Cardiac fibroblast (primary cell): ENCODE data around the gene CKS1B.
"Not testable (repeated sequence)": the region's sequence is repeated elsewhere in the genome, so short reads cannot be mapped to it uniquely, and the experiment has no call there.

Experiments
- DNase-seq, 2 donors: peaks; one replicate each; pipeline versions ENCODE4 v3.0.0 to v3.0.0-alpha.2; 2010; ENCODE audit warnings: low read depth in 2 of 2
- H3K4me3 ChIP-seq, 2 donors: replicated peaks in 1 of 2; 1 replicate in 1 of 2; 2 replicates in 1 of 2; pipeline ENCODE4 v1.5.1; 2011; ENCODE audit warnings: low read depth in 2 of 2, low read length in 2 of 2, mild to moderate bottlenecking in 2 of 2, moderate library complexity in 1 of 2
- CTCF ChIP-seq: IDR thresholded peaks from one replicate; pipeline ENCODE4 v1.5.1; 2011; ENCODE audit warnings: low read depth, mild to moderate bottlenecking, low read length, inconsistent platforms

Gene CKS1B

GRCh38 chr1:154994591-154994990 lies 20.1 kb downstream of the CKS1B start:
- no peak for TF ChIP-seq CTCF
- DNase-seq: no peak
- no peak overlapping the region for H3K4me3 ChIP-seq

GRCh38 chr1:154995301-154995983 lies 21.0 kb downstream of the CKS1B start:
- DNase-seq: peak; percentile 91
- peak; percentile 39 for TF ChIP-seq CTCF
- not testable (repeated sequence) for H3K4me3 ChIP-seq

GRCh38 chr1:154996966-154997701 lies 22.7 kb downstream of the CKS1B start:
- DNase-seq: no peak
- TF ChIP-seq CTCF: no peak
- H3K4me3 ChIP-seq: no peak overlapping the region

GRCh38 chr1:154998201-154998780 lies 23.8 kb downstream of the CKS1B start:
- DNase-seq: no peak
- peak; percentile 15 for TF ChIP-seq CTCF
- no peak overlapping the region for H3K4me3 ChIP-seq

- peak overlapping the region; percentile 28 to 34 for H3K4me3 ChIP-seq
Measured at GRCh38 chr1:154998818-154999570, 24.5 kb downstream of the CKS1B start.

More at GRCh38 chr1:154998818-154999570, 24.5 kb downstream of the CKS1B start:
- peak; percentile 79 to 83 for DNase-seq
- peak; percentile 96 for TF ChIP-seq CTCF
